ENCODE data around the gene PTDSS2. TPM values are rescaled to one million over a fixed set of nuclear protein-coding genes. Genes with fewer than 3 reads are reported as not detected.

PTDSS2 gene
- total and polyA plus RNA-seq, 2 of the 13 experiments (the other 11 are each of a cell fraction or from before 2014, with no cell fraction given), result 21.7 to 26.4 TPM

GRCh38 chr11:531919-532526 lies 81.9 kb downstream of the PTDSS2 start:
- DNase-seq (ENCODE audit: low spot score) (no peak), FAIRE-seq (no peak), ATAC-seq (no peak)

GRCh38 chr11:532527-532985 lies 82.5 kb downstream of the PTDSS2 start:
- no peak for ATAC-seq
- CTCF ChIA-PET (ENCODE audit: low intra/inter-chr PET ratio, low total read pairs), result no interaction called here
- Histone ChIP-seq H3K79me2 (ENCODE audit: insufficient read depth, low read length) (peaks cover 4% of the 10 kb centered on the region), H2AFZ (ENCODE audit: low read length) (no peak overlapping the region), H3K27ac (ENCODE audit: extremely low read length, insufficient read depth, low read length) (no peak overlapping the region), H3K4me1 (ENCODE audit: insufficient read depth, low read length) (peaks cover 20% of the 10 kb centered on the region), H3K9me3 (ENCODE audit: low read length) (no peaks in the 10 kb centered on the region), H3K36me3 (replicated peaks in 1 of 2; ENCODE audit: control insufficient read depth in 1 of 2, insufficient read depth in 2 of 2, low read length in 2 of 2) (peaks cover 10 to 19% of the 10 kb centered on the region in 2 experiments; a peak in 4 of 5 replicates), H3K4me3 (replicated peaks in 1 of 3; ENCODE audit: insufficient read depth in 1 of 3, low read depth in 2 of 3, low read length in 3 of 3) (no peak overlapping the region), H3K9ac (ENCODE audit: insufficient read depth, low read depth, low read length) (no peak overlapping the region), H3K27me3 (ENCODE audit: control insufficient read depth in 1 of 2, insufficient read depth in 2 of 2, low read length in 2 of 2) (no peaks in the 10 kb centered on the region), H3K4me2 (ENCODE audit: low read depth, low read length) (no peak overlapping the region), H4K20me1 (ENCODE audit: insufficient read depth, low read length) (no peaks in the 10 kb centered on the region; the same call in 1 of the 2 replicates)
- in situ Hi-C loops (cut with HindIII; ENCODE audit: extremely low pct_ligation_motif_present, low pct_unique_long_range_greater_than_20kb) (no loop called here), intact Hi-C loops (cut with micrococcal nuclease; ENCODE audit: unreplicated experiment) (no loop called here)
- FAIRE-seq, result no peak
- POLR2A ChIA-PET, result no interaction called here
- no TSS peak for BruUV-seq (replicated peaks)
- DNase-seq (ENCODE audit: low spot score), result no peak
- WGBS (ENCODE audit: low lambda C conversion rate), result 97% methylated on average over 11 of the region's 23 CpGs
- TF ChIP-seq AGO2 (optimal IDR thresholded peaks at IDR 0.05; ENCODE audit: low read depth, low read length) (peak; percentile 7), SUZ12 (IDR thresholded peaks at IDR 0.05; ENCODE audit: low read depth, low read length) (no peak), ZNF564 (CRISPR knock-in tag; IDR thresholded peaks at IDR 0.05) (no peak), FOXP1 (IDR thresholded peaks at IDR 0.05) (no peak), FOXP1 (CRISPR knock-in tag; IDR thresholded peaks at IDR 0.05) (no peak), ZNF776 (CRISPR knock-in tag; IDR thresholded peaks at IDR 0.05) (no peak), ZNF230 (CRISPR knock-in tag; IDR thresholded peaks at IDR 0.05) (no peak), ZXDC (CRISPR knock-in tag; IDR thresholded peaks at IDR 0.05) (no peak), MZF1 (CRISPR knock-in tag; IDR thresholded peaks at IDR 0.05; ENCODE audit: borderline replicate concordance) (no peak), ZNF567 (CRISPR knock-in tag; IDR thresholded peaks at IDR 0.05; ENCODE audit: borderline replicate concordance) (no peak), TBP (CRISPR knock-in tag; IDR thresholded peaks at IDR 0.05) (no peak)

More at GRCh38 chr11:531919-532526, 81.9 kb downstream of the PTDSS2 start:
- H3K27ac ChIP-seq (ENCODE audit: extremely low read length, insufficient read depth, low read length), result no peak overlapping the region
- CTCF ChIA-PET (ENCODE audit: low intra/inter-chr PET ratio, low total read pairs), result no interaction called here
- POLR2A ChIA-PET, result no interaction called here
- H3K79me2 ChIP-seq (ENCODE audit: insufficient read depth, low read length), result peaks cover 4% of the 10 kb centered on the region
- H3K9ac ChIP-seq (ENCODE audit: insufficient read depth, low read depth, low read length), result no peak overlapping the region
- no peaks in the 10 kb centered on the region for H3K9me3 ChIP-seq (ENCODE audit: low read length)
- in situ Hi-C loops (cut with HindIII; ENCODE audit: extremely low pct_ligation_motif_present, low pct_unique_long_range_greater_than_20kb), result no loop called here
- intact Hi-C loops (cut with micrococcal nuclease; ENCODE audit: unreplicated experiment), result no loop called here
- BruUV-seq (replicated peaks), result no TSS peak
- H4K20me1 ChIP-seq (ENCODE audit: insufficient read depth, low read length), result no peaks in the 10 kb centered on the region; the same call in 1 of the 2 replicates
- H3K4me3 ChIP-seq (replicated peaks in 1 of 3; ENCODE audit: insufficient read depth in 1 of 3, low read depth in 2 of 3, low read length in 3 of 3), result no peak overlapping the region
- WGBS (ENCODE audit: low lambda C conversion rate), result 94% methylated on average over 13 of the region's 18 CpGs
- H3K4me1 ChIP-seq (ENCODE audit: insufficient read depth, low read length), result peaks cover 18% of the 10 kb centered on the region
- H2AFZ ChIP-seq (ENCODE audit: low read length), result no peak overlapping the region
- no peaks in the 10 kb centered on the region for H3K27me3 ChIP-seq (ENCODE audit: control insufficient read depth in 1 of 2, insufficient read depth in 2 of 2, low read length in 2 of 2)
- no peak for TF ChIP-seq GPBP1L1 (CRISPR knock-in tag; IDR thresholded peaks at IDR 0.05)
- TF ChIP-seq AGO1 (IDR thresholded peaks at IDR 0.05; ENCODE audit: low read depth, low read length, poor library complexity, severe bottlenecking), result peak; percentile 3
- peaks cover 10 to 19% of the 10 kb centered on the region in 2 experiments; a peak in 4 of 5 replicates for H3K36me3 ChIP-seq (replicated peaks in 1 of 2; ENCODE audit: control insufficient read depth in 1 of 2, insufficient read depth in 2 of 2, low read length in 2 of 2)
- H3K4me2 ChIP-seq (ENCODE audit: low read depth, low read length), result no peak overlapping the region
